ENCODE results near the gene TAGLN3. TPM values are rescaled to one million over a fixed set of nuclear protein-coding genes. Genes with fewer than 3 reads are reported as not detected.

The TAGLN3 gene
- total and polyA plus RNA-seq, 7 donors: 0.21 to 0.66 TPM; not detected in 5

DNA sequence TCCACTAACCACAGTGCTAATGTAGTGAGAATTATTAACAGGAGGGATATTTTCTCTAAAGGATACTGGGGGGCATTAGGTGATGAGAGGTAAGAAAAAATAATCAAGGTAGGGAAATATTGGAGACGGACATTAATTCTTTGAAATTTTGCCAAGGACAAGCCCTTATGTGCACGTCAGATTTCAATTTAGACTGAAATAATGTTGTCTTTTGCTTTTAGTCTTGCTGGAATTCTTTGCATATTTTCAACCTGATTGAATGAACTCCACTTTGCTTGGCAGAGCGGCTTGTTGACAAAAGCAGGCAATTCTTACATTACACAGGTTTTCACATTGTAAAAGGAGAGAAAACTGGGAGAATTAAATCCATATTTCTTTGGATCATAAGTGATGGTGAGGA is 62.4 kb downstream of the TAGLN3 start:
- no peaks in the 10 kb centered on the region for H3K9me3 ChIP-seq
- intact Hi-C loops (cut with DNase I): no loop called here
- no peaks in the 10 kb centered on the region for H3K27me3 ChIP-seq (ENCODE audit: insufficient read depth in 3 of 3, low read length in 2 of 3)
- H3K36me3 ChIP-seq (ENCODE audit: insufficient read depth in 1 of 2, low read depth in 1 of 2): no peaks in the 10 kb centered on the region
- DNase-seq (no peak), ATAC-seq (no peak)
- WGBS, 3 donors: 43 to 50% (median 47%) methylated on average over 3 of the region's 3 CpGs
- H3K27ac ChIP-seq: no peak overlapping the region
- no peaks in the 10 kb centered on the region for H3K4me1 ChIP-seq
- no peak overlapping the region for H3K4me3 ChIP-seq
- TF ChIP-seq, protein P1, sequence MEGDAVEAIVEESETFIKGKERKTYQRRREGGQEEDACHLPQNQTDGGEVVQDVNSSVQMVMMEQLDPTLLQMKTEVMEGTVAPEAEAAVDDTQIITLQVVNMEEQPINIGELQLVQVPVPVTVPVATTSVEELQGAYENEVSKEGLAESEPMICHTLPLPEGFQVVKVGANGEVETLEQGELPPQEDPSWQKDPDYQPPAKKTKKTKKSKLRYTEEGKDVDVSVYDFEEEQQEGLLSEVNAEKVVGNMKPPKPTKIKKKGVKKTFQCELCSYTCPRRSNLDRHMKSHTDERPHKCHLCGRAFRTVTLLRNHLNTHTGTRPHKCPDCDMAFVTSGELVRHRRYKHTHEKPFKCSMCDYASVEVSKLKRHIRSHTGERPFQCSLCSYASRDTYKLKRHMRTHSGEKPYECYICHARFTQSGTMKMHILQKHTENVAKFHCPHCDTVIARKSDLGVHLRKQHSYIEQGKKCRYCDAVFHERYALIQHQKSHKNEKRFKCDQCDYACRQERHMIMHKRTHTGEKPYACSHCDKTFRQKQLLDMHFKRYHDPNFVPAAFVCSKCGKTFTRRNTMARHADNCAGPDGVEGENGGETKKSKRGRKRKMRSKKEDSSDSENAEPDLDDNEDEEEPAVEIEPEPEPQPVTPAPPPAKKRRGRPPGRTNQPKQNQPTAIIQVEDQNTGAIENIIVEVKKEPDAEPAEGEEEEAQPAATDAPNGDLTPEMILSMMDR (IDR thresholded peaks at IDR 0.05): no peak

Other genes with a start within 250 kb of the TAGLN3 start
- 1 to 10 TPM; 3.5 to 7.5 (median 5.9) TPM for gene PHLDB2, start 139.7 kb upstream of the TAGLN3 start, total RNA-seq
- 1 to 10 TPM; 2.9 to 8.5 (median 3.0) TPM for gene PHLDB2, start 139.7 kb upstream of the TAGLN3 start, polyA plus RNA-seq
- 10 to 100 TPM in 3 of 4 donors, 1 to 10 TPM in 1; 8.2 to 17.1 (median 13.2) TPM for gene ABHD10, start 19.9 kb upstream of the TAGLN3 start, total RNA-seq
- 10 to 100 TPM in 2 of 3 donors, 1 to 10 TPM in 1; 6.1 to 17.0 (median 12.9) TPM for gene ABHD10, start 19.9 kb upstream of the TAGLN3 start, polyA plus RNA-seq
- not detected for gene TMPRSS7, start 35.8 kb downstream of the TAGLN3 start, total RNA-seq
- not detected for gene TMPRSS7, start 35.8 kb downstream of the TAGLN3 start, polyA plus RNA-seq
- gene C3orf52, start 87.5 kb downstream of the TAGLN3 start, total RNA-seq: 1 to 10 TPM in 3 of 4 donors, under 1 TPM in 1; 0.86 to 2.8 (median 2.0) TPM
- 1 to 10 TPM in 2 of 3 donors, under 1 TPM in 1; 0.62 to 5.9 (median 1.9) TPM for gene C3orf52, start 87.5 kb downstream of the TAGLN3 start, polyA plus RNA-seq
- not detected for gene GCSAM, start 134.3 kb downstream of the TAGLN3 start, total RNA-seq
- under 1 TPM; 0.01 to 0.25 (median 0.04) TPM for gene GCSAM, start 134.3 kb downstream of the TAGLN3 start, polyA plus RNA-seq